ENCODE measurements around the gene XXYLT1.

XXYLT1 gene

GRCh38 chr3:195181113-195181498 is 89.9 kb downstream of the XXYLT1 start:
- no peaks in the 10 kb centered on the region for H3K36me3 ChIP-seq (ENCODE audit: control insufficient read depth in 2 of 2, insufficient read depth in 2 of 2, low read length in 2 of 2)
- H3K27ac ChIP-seq (ENCODE audit: low read length), result no peak overlapping the region
- H3K9me3 ChIP-seq (ENCODE audit: control insufficient read depth in 2 of 2, low read length in 2 of 2), result no peaks in the 10 kb centered on the region
- H3K27me3 ChIP-seq (ENCODE audit: control insufficient read depth in 1 of 2, insufficient read depth in 2 of 2, low read length in 2 of 2), result no peaks in the 10 kb centered on the region
- H3K4me1 ChIP-seq (ENCODE audit: control insufficient read depth, insufficient read depth, low read length), result peaks cover 43% of the 10 kb centered on the region
- H3K4me3 ChIP-seq (ENCODE audit: low read length in 2 of 2), result no peak overlapping the region
- no peak overlapping the region for H3K9ac ChIP-seq (ENCODE audit: low read length in 2 of 2)

- no peaks in the 10 kb centered on the region for H3K9me3 ChIP-seq (ENCODE audit: control insufficient read depth in 2 of 2, low read length in 2 of 2)
- peaks cover 0 to under 1% of the 10 kb centered on the region in 2 donors for H3K36me3 ChIP-seq (ENCODE audit: control insufficient read depth in 2 of 2, insufficient read depth in 2 of 2, low read length in 2 of 2)
- no peak overlapping the region for H3K9ac ChIP-seq (ENCODE audit: low read length in 2 of 2)
- no peak overlapping the region for H3K4me3 ChIP-seq (ENCODE audit: low read length in 2 of 2)
- H3K27me3 ChIP-seq (ENCODE audit: control insufficient read depth in 1 of 2, insufficient read depth in 2 of 2, low read length in 2 of 2), result no peaks in the 10 kb centered on the region
- no peak overlapping the region for H3K27ac ChIP-seq (ENCODE audit: low read length)
- H3K4me1 ChIP-seq (ENCODE audit: control insufficient read depth, insufficient read depth, low read length), result peaks cover 41% of the 10 kb centered on the region
Observed at GRCh38 chr3:195180490-195181112, 90.4 kb downstream of the XXYLT1 start.

GRCh38 chr3:195179776-195180489 is 91.0 kb downstream of the XXYLT1 start:
- H3K4me3 ChIP-seq (ENCODE audit: low read length in 2 of 2), result no peak overlapping the region
- H3K4me1 ChIP-seq (ENCODE audit: control insufficient read depth, insufficient read depth, low read length), result peaks cover 35% of the 10 kb centered on the region
- H3K27ac ChIP-seq (ENCODE audit: low read length), result no peak overlapping the region
- H3K9me3 ChIP-seq (ENCODE audit: control insufficient read depth in 2 of 2, low read length in 2 of 2), result no peaks in the 10 kb centered on the region
- no peaks in the 10 kb centered on the region for H3K27me3 ChIP-seq (ENCODE audit: control insufficient read depth in 1 of 2, insufficient read depth in 2 of 2, low read length in 2 of 2)
- H3K9ac ChIP-seq (ENCODE audit: low read length in 2 of 2), result no peak overlapping the region
- H3K36me3 ChIP-seq (ENCODE audit: control insufficient read depth in 2 of 2, insufficient read depth in 2 of 2, low read length in 2 of 2), result peaks cover 0 to 3% of the 10 kb centered on the region in 2 donors

GRCh38 chr3:195178124-195178910 is 92.6 kb downstream of the XXYLT1 start:
- no peaks in the 10 kb centered on the region for H3K27me3 ChIP-seq (ENCODE audit: control insufficient read depth in 1 of 2, insufficient read depth in 2 of 2, low read length in 2 of 2)
- no peaks in the 10 kb centered on the region for H3K9me3 ChIP-seq (ENCODE audit: control insufficient read depth in 2 of 2, low read length in 2 of 2)
- peaks cover 28% of the 10 kb centered on the region for H3K4me1 ChIP-seq (ENCODE audit: control insufficient read depth, insufficient read depth, low read length)
- no peak overlapping the region for H3K9ac ChIP-seq (ENCODE audit: low read length in 2 of 2)
- H3K27ac ChIP-seq (ENCODE audit: low read length), result no peak overlapping the region
- H3K36me3 ChIP-seq (ENCODE audit: control insufficient read depth in 2 of 2, insufficient read depth in 2 of 2, low read length in 2 of 2), result peaks cover 0 to 3% of the 10 kb centered on the region in 2 donors
- peak overlapping the region in 1 of 2 donors; percentile 44 for H3K4me3 ChIP-seq (ENCODE audit: low read length in 2 of 2)

GRCh38 chr3:195177422-195178123 is 93.4 kb downstream of the XXYLT1 start:
- H3K4me1 ChIP-seq (ENCODE audit: control insufficient read depth, insufficient read depth, low read length), result peaks cover 23% of the 10 kb centered on the region
- no peaks in the 10 kb centered on the region for H3K9me3 ChIP-seq (ENCODE audit: control insufficient read depth in 2 of 2, low read length in 2 of 2)
- no peak overlapping the region for H3K4me3 ChIP-seq (ENCODE audit: low read length in 2 of 2)
- no peak overlapping the region for H3K27ac ChIP-seq (ENCODE audit: low read length)
- H3K9ac ChIP-seq (ENCODE audit: low read length in 2 of 2), result no peak overlapping the region
- no peaks in the 10 kb centered on the region for H3K27me3 ChIP-seq (ENCODE audit: control insufficient read depth in 1 of 2, insufficient read depth in 2 of 2, low read length in 2 of 2)
- peaks cover 0 to 3% of the 10 kb centered on the region in 2 donors for H3K36me3 ChIP-seq (ENCODE audit: control insufficient read depth in 2 of 2, insufficient read depth in 2 of 2, low read length in 2 of 2)

GRCh38 chr3:195176776-195177175 is 94.2 kb downstream of the XXYLT1 start:
- peaks cover 23% of the 10 kb centered on the region for H3K4me1 ChIP-seq (ENCODE audit: control insufficient read depth, insufficient read depth, low read length)

GRCh38 chr3:195175476-195176337 is 95.3 kb downstream of the XXYLT1 start:
- Histone ChIP-seq H3K9ac (ENCODE audit: low read length in 2 of 2) (no peak overlapping the region), H3K4me1 (ENCODE audit: control insufficient read depth, insufficient read depth, low read length) (peaks cover 33% of the 10 kb centered on the region), H3K27ac (ENCODE audit: low read length) (no peak overlapping the region), H3K9me3 (ENCODE audit: control insufficient read depth in 2 of 2, low read length in 2 of 2) (no peaks in the 10 kb centered on the region), H3K36me3 (ENCODE audit: control insufficient read depth in 2 of 2, insufficient read depth in 2 of 2, low read length in 2 of 2) (peaks cover 0 to 3% of the 10 kb centered on the region in 2 donors), H3K4me3 (ENCODE audit: low read length in 2 of 2) (no peak overlapping the region), H3K27me3 (ENCODE audit: control insufficient read depth in 1 of 2, insufficient read depth in 2 of 2, low read length in 2 of 2) (no peaks in the 10 kb centered on the region)

More at GRCh38 chr3:195176776-195177175, 94.2 kb downstream of the XXYLT1 start:
- H3K4me3 ChIP-seq (ENCODE audit: low read length in 2 of 2), result no peak overlapping the region
- no peak overlapping the region for H3K9ac ChIP-seq (ENCODE audit: low read length in 2 of 2)
- H3K9me3 ChIP-seq (ENCODE audit: control insufficient read depth in 2 of 2, low read length in 2 of 2), result no peaks in the 10 kb centered on the region
- H3K27me3 ChIP-seq (ENCODE audit: control insufficient read depth in 1 of 2, insufficient read depth in 2 of 2, low read length in 2 of 2), result no peaks in the 10 kb centered on the region
- H3K27ac ChIP-seq (ENCODE audit: low read length), result no peak overlapping the region
- peaks cover 0 to 3% of the 10 kb centered on the region in 2 donors for H3K36me3 ChIP-seq (ENCODE audit: control insufficient read depth in 2 of 2, insufficient read depth in 2 of 2, low read length in 2 of 2)

GRCh38 chr3:195175076-195175475 is 95.9 kb downstream of the XXYLT1 start:
- no peak overlapping the region for H3K27ac ChIP-seq (ENCODE audit: low read length)
- H3K9ac ChIP-seq (ENCODE audit: low read length in 2 of 2), result no peak overlapping the region
- peaks cover 35% of the 10 kb centered on the region for H3K4me1 ChIP-seq (ENCODE audit: control insufficient read depth, insufficient read depth, low read length)
- peaks cover 0 to 3% of the 10 kb centered on the region in 2 donors for H3K36me3 ChIP-seq (ENCODE audit: control insufficient read depth in 2 of 2, insufficient read depth in 2 of 2, low read length in 2 of 2)
- no peak overlapping the region for H3K4me3 ChIP-seq (ENCODE audit: low read length in 2 of 2)
- H3K9me3 ChIP-seq (ENCODE audit: control insufficient read depth in 2 of 2, low read length in 2 of 2), result no peaks in the 10 kb centered on the region
- no peaks in the 10 kb centered on the region for H3K27me3 ChIP-seq (ENCODE audit: control insufficient read depth in 1 of 2, insufficient read depth in 2 of 2, low read length in 2 of 2)

GRCh38 chr3:195173657-195174056 is 97.3 kb downstream of the XXYLT1 start:
- peaks cover 0 to 3% of the 10 kb centered on the region in 2 donors for H3K36me3 ChIP-seq (ENCODE audit: control insufficient read depth in 2 of 2, insufficient read depth in 2 of 2, low read length in 2 of 2)
- no peak overlapping the region for H3K27ac ChIP-seq (ENCODE audit: low read length)
- H3K4me3 ChIP-seq (ENCODE audit: low read length in 2 of 2), result no peak overlapping the region
- H3K9ac ChIP-seq (ENCODE audit: low read length in 2 of 2), result no peak overlapping the region
- peaks cover 25% of the 10 kb centered on the region for H3K4me1 ChIP-seq (ENCODE audit: control insufficient read depth, insufficient read depth, low read length)
- H3K9me3 ChIP-seq (ENCODE audit: control insufficient read depth in 2 of 2, low read length in 2 of 2), result no peaks in the 10 kb centered on the region
- no peaks in the 10 kb centered on the region for H3K27me3 ChIP-seq (ENCODE audit: control insufficient read depth in 1 of 2, insufficient read depth in 2 of 2, low read length in 2 of 2)

- H3K4me1 ChIP-seq (ENCODE audit: control insufficient read depth, insufficient read depth, low read length), result peaks cover 19% of the 10 kb centered on the region
- H3K4me3 ChIP-seq (ENCODE audit: low read length in 2 of 2), result no peak overlapping the region
- no peak overlapping the region for H3K9ac ChIP-seq (ENCODE audit: low read length in 2 of 2)
- no peaks in the 10 kb centered on the region for H3K9me3 ChIP-seq (ENCODE audit: control insufficient read depth in 2 of 2, low read length in 2 of 2)
- H3K36me3 ChIP-seq (ENCODE audit: control insufficient read depth in 2 of 2, insufficient read depth in 2 of 2, low read length in 2 of 2), result peaks cover 0 to 3% of the 10 kb centered on the region in 2 donors
- H3K27ac ChIP-seq (ENCODE audit: low read length), result no peak overlapping the region
- H3K27me3 ChIP-seq (ENCODE audit: control insufficient read depth in 1 of 2, insufficient read depth in 2 of 2, low read length in 2 of 2), result no peaks in the 10 kb centered on the region
Observed at GRCh38 chr3:195172896-195173295, 98.1 kb downstream of the XXYLT1 start.

Data from stomach smooth muscle (tissue), 2 donors.